CD4-positive, alpha-beta T cell treated with Interferon gamma for 1 hour (primary cell): Measurements from ENCODE around the gene PITPNC1.
"Not testable (repeated sequence)": the region's sequence is repeated elsewhere in the genome, so short reads cannot be mapped to it uniquely, and the experiment has no call there.

Experiments
- DNase-seq: peaks from one replicate; pipeline ENCODE4 v3.0.0-alpha.2; 2020

PITPNC1 gene

GRCh38 chr17:67372751-67373150, 4.3 kb upstream of the PITPNC1 start:
- no peak for DNase-seq

GRCh38 chr17:67374329-67375053, 2.6 kb upstream of the PITPNC1 start:
- DNase-seq, result peak; percentile 86

GRCh38 chr17:67375054-67375427, 2.0 kb upstream of the PITPNC1 start:
- no peak for DNase-seq

GRCh38 chr17:67375716-67376115, 1.4 kb upstream of the PITPNC1 start:
- DNase-seq, result no peak

GRCh38 chr17:67376415-67376736, 705 bp upstream of the PITPNC1 start:
- no peak for DNase-seq

GRCh38 chr17:67377488-67378453, 690 bp downstream of the PITPNC1 start:
- peak; percentile 40 for DNase-seq

GRCh38 chr17:67378454-67379250, 1.6 kb downstream of the PITPNC1 start:
- peak; percentile 75 for DNase-seq

- no peak for DNase-seq
These were observed 2.2 kb downstream of the PITPNC1 start for GRCh38 chr17:67379251-67379630.

GRCh38 chr17:67381929-67382257, 4.8 kb downstream of the PITPNC1 start:
- no peak for DNase-seq

- DNase-seq, result no peak
These were observed 8.3 kb downstream of the PITPNC1 start for GRCh38 chr17:67385122-67385988.

GRCh38 chr17:67386965-67387551, 10.0 kb downstream of the PITPNC1 start:
- DNase-seq, result peak; percentile 37

- not testable (repeated sequence) for DNase-seq
These were observed 11.5 kb downstream of the PITPNC1 start for GRCh38 chr17:67388536-67388935.

GRCh38 chr17:67388986-67389385, 11.9 kb downstream of the PITPNC1 start:
- DNase-seq, result no peak

- no peak for DNase-seq
These were observed 13.0 kb downstream of the PITPNC1 start for GRCh38 chr17:67390006-67390645.

GRCh38 chr17:67390646-67391361, 13.7 kb downstream of the PITPNC1 start:
- DNase-seq, result peak; percentile 56

GRCh38 chr17:67392111-67392510, 15.0 kb downstream of the PITPNC1 start:
- DNase-seq, result no peak

GRCh38 chr17:67393809-67394397, 16.8 kb downstream of the PITPNC1 start:
- DNase-seq, result no peak

- DNase-seq, result no peak
These were observed 22.6 kb downstream of the PITPNC1 start for GRCh38 chr17:67399676-67400075.

- DNase-seq, result peak; percentile 23
These were observed 23.1 kb downstream of the PITPNC1 start for GRCh38 chr17:67400193-67400592.

GRCh38 chr17:67401106-67401505, 24.0 kb downstream of the PITPNC1 start:
- DNase-seq, result no peak
